NT2/D1 (cell line): ENCODE data around the gene GNG7.
"Not testable (repeated sequence)": the region's sequence is repeated elsewhere in the genome, so short reads cannot be mapped to it uniquely, and the experiment has no call there.

ENCODE experiments used
- SUZ12 ChIP-seq: IDR thresholded peaks from 2 replicates; pipeline ENCODE4 v1.6.1; 2011; ENCODE audit not compliant: insufficient read length, insufficient read depth; ENCODE audit errors: extremely low read depth
- YY1 ChIP-seq: IDR thresholded peaks from 2 replicates; pipeline ENCODE4 v1.6.1; 2011; ENCODE audit not compliant: insufficient read length, insufficient read depth
- ZNF274 ChIP-seq: IDR thresholded peaks from 2 replicates; pipeline ENCODE4 v1.6.1; 2011; ENCODE audit warnings: mild to moderate bottlenecking, low read depth, low read length

- not testable (repeated sequence) for TF ChIP-seq YY1, SUZ12, ZNF274
These were observed 80.0 kb downstream of the GNG7 start for GRCh38 chr19:2622371-2622961.
